ENCODE measurements around the gene TPBGL. TPM values are rescaled to one million over a fixed set of nuclear protein-coding genes. Genes with fewer than 3 reads are reported as not detected.

The TPBGL gene
- total and polyA plus RNA-seq, 9 donors = 0.13 to 0.47 (median 0.27) TPM; not detected in 2

DNA sequence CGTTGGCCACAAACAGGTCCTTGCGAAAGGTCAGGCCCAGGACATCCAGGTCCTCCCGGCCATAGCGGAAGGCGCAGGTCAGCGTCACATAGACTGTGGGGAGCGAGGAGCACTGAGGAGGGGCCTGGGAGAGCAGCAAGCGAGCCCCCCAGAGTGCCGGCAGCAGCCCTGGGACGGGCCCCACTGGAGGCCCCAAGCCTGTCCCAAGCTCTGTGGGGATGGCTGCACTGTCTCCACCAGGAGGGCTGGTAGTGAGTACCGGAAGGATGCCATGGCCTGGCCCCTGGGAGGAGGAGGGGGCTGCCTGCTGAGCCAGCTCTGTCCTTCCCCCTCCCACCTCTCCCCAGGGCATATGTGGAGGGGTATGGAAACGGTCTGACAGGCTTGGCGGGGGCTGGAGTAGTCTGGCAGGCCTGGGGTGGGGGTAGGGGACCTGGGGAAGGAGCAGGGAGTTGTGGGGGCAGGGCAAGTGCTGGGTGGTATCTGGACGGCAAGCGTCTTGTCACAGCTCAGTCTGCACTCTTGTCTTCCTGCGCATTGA lies 42.9 kb downstream of the TPBGL start:
- no peaks in the 10 kb centered on the region for H3K27me3 ChIP-seq
- H3K27ac ChIP-seq = no peak overlapping the region
- TF ChIP-seq POLR2A (IDR thresholded peaks at IDR 0.05) (no peak), EP300 (IDR thresholded peaks at IDR 0.05) (no peak)
- TF ChIP-seq, protein P1, sequence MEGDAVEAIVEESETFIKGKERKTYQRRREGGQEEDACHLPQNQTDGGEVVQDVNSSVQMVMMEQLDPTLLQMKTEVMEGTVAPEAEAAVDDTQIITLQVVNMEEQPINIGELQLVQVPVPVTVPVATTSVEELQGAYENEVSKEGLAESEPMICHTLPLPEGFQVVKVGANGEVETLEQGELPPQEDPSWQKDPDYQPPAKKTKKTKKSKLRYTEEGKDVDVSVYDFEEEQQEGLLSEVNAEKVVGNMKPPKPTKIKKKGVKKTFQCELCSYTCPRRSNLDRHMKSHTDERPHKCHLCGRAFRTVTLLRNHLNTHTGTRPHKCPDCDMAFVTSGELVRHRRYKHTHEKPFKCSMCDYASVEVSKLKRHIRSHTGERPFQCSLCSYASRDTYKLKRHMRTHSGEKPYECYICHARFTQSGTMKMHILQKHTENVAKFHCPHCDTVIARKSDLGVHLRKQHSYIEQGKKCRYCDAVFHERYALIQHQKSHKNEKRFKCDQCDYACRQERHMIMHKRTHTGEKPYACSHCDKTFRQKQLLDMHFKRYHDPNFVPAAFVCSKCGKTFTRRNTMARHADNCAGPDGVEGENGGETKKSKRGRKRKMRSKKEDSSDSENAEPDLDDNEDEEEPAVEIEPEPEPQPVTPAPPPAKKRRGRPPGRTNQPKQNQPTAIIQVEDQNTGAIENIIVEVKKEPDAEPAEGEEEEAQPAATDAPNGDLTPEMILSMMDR (IDR thresholded peaks at IDR 0.05) = no peak
- H3K4me3 ChIP-seq = no peak overlapping the region
- H3K9me3 ChIP-seq = no peaks in the 10 kb centered on the region
- H3K36me3 ChIP-seq = no peaks in the 10 kb centered on the region
- 84 to 88% (median 84%) methylated on average over 16 of the region's 16 CpGs for WGBS, 3 donors
- DNase-seq = no peak
- H3K4me1 ChIP-seq (ENCODE audit: insufficient read depth) = no peaks in the 10 kb centered on the region
- intact Hi-C loops (cut with DNase I) = loop anchor here in 2 of 4 donors (5.0 kb wide), 2 partner anchors 44 to 94 kb away; no protein-coding TSS in a partner anchor

DNA sequence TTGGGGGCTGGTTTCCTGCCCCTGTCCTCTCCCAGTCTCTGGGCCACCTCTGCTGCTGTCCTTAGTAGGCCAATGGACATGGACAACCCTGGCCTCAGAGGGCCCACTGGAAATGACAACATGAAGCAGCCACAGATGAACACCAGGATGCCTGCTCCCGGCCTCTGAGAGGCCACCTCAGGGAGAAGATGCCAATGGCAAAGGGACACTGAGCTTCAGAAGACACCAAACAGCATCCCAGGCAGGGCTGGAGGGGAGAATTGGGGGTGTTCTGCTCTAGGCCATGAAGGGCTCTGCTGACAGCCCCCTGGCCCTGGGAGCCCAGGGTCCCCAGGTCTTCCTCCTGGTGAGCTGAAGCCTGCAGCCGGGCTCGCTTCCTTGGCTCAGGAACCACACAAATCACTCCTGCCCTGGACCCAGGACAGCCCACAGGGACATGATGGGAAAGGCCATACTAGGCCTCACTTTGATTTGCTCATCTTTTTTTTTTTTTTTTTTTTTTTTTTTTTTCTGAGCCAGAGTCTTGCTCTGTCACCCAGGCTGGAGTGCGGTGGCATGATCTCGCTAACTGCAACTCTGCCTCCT lies 45.3 kb downstream of the TPBGL start:
- TF ChIP-seq POLR2A (IDR thresholded peaks at IDR 0.05) = no peak
- TF ChIP-seq EP300 (IDR thresholded peaks at IDR 0.05) = no peak
- H3K4me1 ChIP-seq (ENCODE audit: insufficient read depth) = no peaks in the 10 kb centered on the region
- H3K27ac ChIP-seq = no peak overlapping the region
- intact Hi-C loops (cut with DNase I) = no loop called here
- H3K9me3 ChIP-seq = no peaks in the 10 kb centered on the region
- WGBS, 3 donors = 96 to 100% (median 96%) methylated on average over 5 of the region's 5 CpGs
- no peaks in the 10 kb centered on the region for H3K36me3 ChIP-seq
- DNase-seq = no peak
- H3K4me3 ChIP-seq = no peak overlapping the region
- no peaks in the 10 kb centered on the region for H3K27me3 ChIP-seq

DNA sequence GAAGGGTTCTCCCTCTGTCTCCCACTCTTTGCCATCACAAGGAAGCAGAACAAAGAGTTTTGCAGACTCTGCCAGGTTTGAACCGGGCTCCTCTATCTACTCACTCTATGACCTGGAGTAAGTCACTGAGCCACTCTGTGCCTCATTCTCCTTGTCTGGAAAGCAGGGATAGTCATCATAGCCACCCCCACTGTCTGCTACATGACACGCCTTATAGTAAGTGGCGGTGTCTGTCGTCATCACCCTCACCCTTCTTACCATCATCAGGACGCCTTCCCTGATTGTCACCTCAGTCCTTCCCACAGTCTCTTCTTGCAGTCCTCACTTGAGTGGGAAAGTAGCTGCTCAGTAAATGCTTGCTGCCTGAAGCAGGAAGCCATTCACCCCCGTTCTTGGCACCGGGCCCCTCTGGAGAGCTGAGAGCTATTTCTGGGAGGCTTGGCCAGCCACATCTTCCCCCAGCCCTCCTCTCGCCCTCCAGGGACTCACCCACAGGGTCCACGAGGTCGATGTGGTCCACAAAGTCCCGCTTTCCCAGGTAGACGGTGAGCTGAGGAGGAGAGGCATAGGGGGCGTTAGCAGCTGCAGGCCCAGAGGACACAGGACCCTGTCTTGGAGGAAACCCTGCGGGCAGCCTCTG lies 46.4 kb downstream of the TPBGL start:
- Histone ChIP-seq H3K27me3 (no peaks in the 10 kb centered on the region), H3K9me3 (no peaks in the 10 kb centered on the region), H3K4me3 (no peak overlapping the region), H3K36me3 (no peaks in the 10 kb centered on the region), H3K4me1 (ENCODE audit: insufficient read depth) (no peaks in the 10 kb centered on the region), H3K27ac (no peak overlapping the region)
- 71 to 82% (median 76%) methylated on average over 14 of the region's 14 CpGs for WGBS, 3 donors
- DNase-seq = no peak
- intact Hi-C loops (cut with DNase I) = no loop called here
- no peak for TF ChIP-seq POLR2A (IDR thresholded peaks at IDR 0.05)
- no peak for TF ChIP-seq EP300 (IDR thresholded peaks at IDR 0.05)

DNA sequence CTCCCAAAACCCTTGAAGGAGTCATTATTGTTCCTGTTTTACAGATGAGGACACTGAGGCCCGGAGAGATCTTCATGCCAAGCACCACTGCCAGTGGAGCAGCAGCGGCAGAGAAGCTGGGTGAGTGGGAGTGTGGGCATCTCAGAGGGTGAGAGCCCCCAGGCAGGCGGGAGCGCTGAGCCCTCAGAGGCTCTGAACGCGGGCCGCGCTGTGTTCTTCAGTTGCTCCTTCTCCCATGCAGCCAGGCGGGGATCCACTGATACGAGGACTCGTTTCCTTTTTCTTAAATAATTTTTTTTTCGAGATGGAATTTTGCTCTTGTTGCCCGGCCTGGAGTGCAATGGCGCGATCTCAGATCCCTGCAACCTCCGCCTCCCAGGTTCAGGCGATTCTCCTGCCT lies 47.0 kb downstream of the TPBGL start:
- Histone ChIP-seq H3K27ac (no peak overlapping the region), H3K27me3 (no peaks in the 10 kb centered on the region), H3K36me3 (no peaks in the 10 kb centered on the region), H3K9me3 (no peaks in the 10 kb centered on the region), H3K4me1 (ENCODE audit: insufficient read depth) (no peaks in the 10 kb centered on the region), H3K4me3 (no peak overlapping the region)
- no peak for TF ChIP-seq POLR2A (IDR thresholded peaks at IDR 0.05)
- no peak for TF ChIP-seq EP300 (IDR thresholded peaks at IDR 0.05)
- TF ChIP-seq, protein P1 (IDR thresholded peaks at IDR 0.05) = no peak
- DNase-seq = no peak
- WGBS, 3 donors = 93 to 94% (median 94%) methylated on average over 17 of the region's 17 CpGs
- intact Hi-C loops (cut with DNase I) = no loop called here

DNA sequence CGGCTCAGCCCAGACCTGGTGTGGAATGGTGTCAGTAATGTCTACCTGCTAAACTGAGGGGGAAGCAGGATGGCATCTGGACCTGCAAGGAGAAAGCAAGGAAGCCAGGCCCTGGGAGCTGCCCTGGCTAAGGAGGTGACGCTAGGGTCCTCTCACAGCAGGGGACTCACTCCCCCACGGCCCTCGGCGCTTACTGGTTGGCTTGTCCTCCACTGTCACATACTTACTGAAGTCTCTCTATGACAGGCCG lies 48.9 kb downstream of the TPBGL start:
- no peak overlapping the region for H3K4me3 ChIP-seq
- no peaks in the 10 kb centered on the region for H3K9me3 ChIP-seq
- TF ChIP-seq, protein P1 (IDR thresholded peaks at IDR 0.05) = no peak
- TF ChIP-seq EP300 (IDR thresholded peaks at IDR 0.05) (no peak), POLR2A (IDR thresholded peaks at IDR 0.05) (no peak)
- no peaks in the 10 kb centered on the region for H3K4me1 ChIP-seq (ENCODE audit: insufficient read depth)
- intact Hi-C loops (cut with DNase I) = no loop called here
- H3K27me3 ChIP-seq = no peaks in the 10 kb centered on the region
- 84 to 86% (median 86%) methylated on average over 6 of the region's 6 CpGs for WGBS, 3 donors
- no peak for DNase-seq
- H3K27ac ChIP-seq = no peak overlapping the region
- no peaks in the 10 kb centered on the region for H3K36me3 ChIP-seq

All from ovary (tissue), 9 donors.